ENCODE results near the gene WDR93.
"Not testable (repeated sequence)": the region's sequence is repeated elsewhere in the genome, so short reads cannot be mapped to it uniquely, and the experiment has no call there.

The WDR93 gene

GRCh38 chr15:89787944-89788343 lies 97.3 kb downstream of the WDR93 start:
- TF ChIP-seq, protein P1, sequence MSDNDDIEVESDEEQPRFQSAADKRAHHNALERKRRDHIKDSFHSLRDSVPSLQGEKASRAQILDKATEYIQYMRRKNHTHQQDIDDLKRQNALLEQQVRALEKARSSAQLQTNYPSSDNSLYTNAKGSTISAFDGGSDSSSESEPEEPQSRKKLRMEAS (IDR thresholded peaks at IDR 0.05; ENCODE audit: low read depth, low read length) = no peak
- TF ChIP-seq MYC (IDR thresholded peaks at IDR 0.05; ENCODE audit: low read depth, low read length) = no peak
- no peak for TF ChIP-seq POLR2A (IDR thresholded peaks at IDR 0.05; ENCODE audit: extremely low read depth, insufficient read length)
- TF ChIP-seq, protein P2, sequence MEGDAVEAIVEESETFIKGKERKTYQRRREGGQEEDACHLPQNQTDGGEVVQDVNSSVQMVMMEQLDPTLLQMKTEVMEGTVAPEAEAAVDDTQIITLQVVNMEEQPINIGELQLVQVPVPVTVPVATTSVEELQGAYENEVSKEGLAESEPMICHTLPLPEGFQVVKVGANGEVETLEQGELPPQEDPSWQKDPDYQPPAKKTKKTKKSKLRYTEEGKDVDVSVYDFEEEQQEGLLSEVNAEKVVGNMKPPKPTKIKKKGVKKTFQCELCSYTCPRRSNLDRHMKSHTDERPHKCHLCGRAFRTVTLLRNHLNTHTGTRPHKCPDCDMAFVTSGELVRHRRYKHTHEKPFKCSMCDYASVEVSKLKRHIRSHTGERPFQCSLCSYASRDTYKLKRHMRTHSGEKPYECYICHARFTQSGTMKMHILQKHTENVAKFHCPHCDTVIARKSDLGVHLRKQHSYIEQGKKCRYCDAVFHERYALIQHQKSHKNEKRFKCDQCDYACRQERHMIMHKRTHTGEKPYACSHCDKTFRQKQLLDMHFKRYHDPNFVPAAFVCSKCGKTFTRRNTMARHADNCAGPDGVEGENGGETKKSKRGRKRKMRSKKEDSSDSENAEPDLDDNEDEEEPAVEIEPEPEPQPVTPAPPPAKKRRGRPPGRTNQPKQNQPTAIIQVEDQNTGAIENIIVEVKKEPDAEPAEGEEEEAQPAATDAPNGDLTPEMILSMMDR (IDR thresholded peaks at IDR 0.05; ENCODE audit: low read depth, low read length) = no peak
- no peak for DNase-seq (ENCODE audit: low read depth)
- no peak overlapping the region for H3K4me3 ChIP-seq (ENCODE audit: low read depth, low read length)

- not testable (repeated sequence) for DNase-seq (ENCODE audit: low read depth)
Measured at GRCh38 chr15:89788585-89788984, 98.0 kb downstream of the WDR93 start.

DNA sequence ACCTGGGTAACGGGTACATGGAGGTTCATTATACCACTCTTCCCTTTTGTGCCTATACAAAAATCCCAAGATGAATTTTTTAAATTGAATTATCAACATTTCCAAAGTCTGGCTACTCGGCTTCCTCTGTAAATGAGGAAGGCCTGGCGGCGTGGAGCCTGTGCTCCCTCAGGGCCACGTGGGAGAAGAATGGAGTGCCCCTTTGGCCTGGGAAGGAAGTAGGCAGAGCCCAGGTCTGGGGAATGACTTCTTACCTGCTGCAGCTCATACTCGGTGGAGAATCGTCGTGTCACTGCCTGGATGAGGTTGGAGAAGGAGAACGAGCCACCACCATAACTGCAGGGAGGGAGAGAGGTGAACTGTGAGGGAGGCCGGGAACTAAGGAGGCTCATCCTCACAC lies 99.6 kb downstream of the WDR93 start:
- no peak for DNase-seq (ENCODE audit: low read depth)
- TF ChIP-seq, protein P1 (IDR thresholded peaks at IDR 0.05; ENCODE audit: low read depth, low read length) = no peak
- no peak for TF ChIP-seq POLR2A (IDR thresholded peaks at IDR 0.05; ENCODE audit: extremely low read depth, insufficient read length)
- TF ChIP-seq, protein P2 (IDR thresholded peaks at IDR 0.05; ENCODE audit: low read depth, low read length) = no peak
- no peak for TF ChIP-seq MYC (IDR thresholded peaks at IDR 0.05; ENCODE audit: low read depth, low read length)
- H3K4me3 ChIP-seq (ENCODE audit: low read depth, low read length) = no peak overlapping the region

More at GRCh38 chr15:89788585-89788984, 98.0 kb downstream of the WDR93 start:
- not testable (repeated sequence) for H3K4me3 ChIP-seq (ENCODE audit: low read depth, low read length)

- TF ChIP-seq, protein P1 (IDR thresholded peaks at IDR 0.05; ENCODE audit: low read depth, low read length) = no peak
- TF ChIP-seq POLR2A (IDR thresholded peaks at IDR 0.05; ENCODE audit: extremely low read depth, insufficient read length) (no peak), MYC (IDR thresholded peaks at IDR 0.05; ENCODE audit: low read depth, low read length) (no peak)
- TF ChIP-seq, protein P2 (IDR thresholded peaks at IDR 0.05; ENCODE audit: low read depth, low read length) = no peak
- H3K4me3 ChIP-seq (ENCODE audit: low read depth, low read length) = no peak overlapping the region
- no peak for DNase-seq (ENCODE audit: low read depth)
Measured at GRCh38 chr15:89790661-89791060, 100.0 kb downstream of the WDR93 start.

- TF ChIP-seq POLR2A (IDR thresholded peaks at IDR 0.05; ENCODE audit: extremely low read depth, insufficient read length) = no peak
- no peak for TF ChIP-seq MYC (IDR thresholded peaks at IDR 0.05; ENCODE audit: low read depth, low read length)
- TF ChIP-seq, protein P2 (IDR thresholded peaks at IDR 0.05; ENCODE audit: low read depth, low read length) = no peak
- TF ChIP-seq, protein P1 (IDR thresholded peaks at IDR 0.05; ENCODE audit: low read depth, low read length) = no peak
- no peak for DNase-seq (ENCODE audit: low read depth)
- no peak overlapping the region for H3K4me3 ChIP-seq (ENCODE audit: low read depth, low read length)
Measured at GRCh38 chr15:89792106-89792805, 101.6 kb downstream of the WDR93 start.
